ENCODE results near the gene BIRC3.

The BIRC3 gene

GRCh38 chr11:102331341-102331740, 14.1 kb downstream of the BIRC3 start:
- TF ChIP-seq FOXP2 (optimal IDR thresholded peaks at IDR 0.05; ENCODE audit: borderline replicate concordance, extremely low read depth, extremely low read length, insufficient read depth) (no peak), TAF1 (IDR thresholded peaks at IDR 0.05; ENCODE audit: borderline replicate concordance, insufficient read depth, low read length) (no peak), SIN3A (IDR thresholded peaks at IDR 0.05; ENCODE audit: borderline replicate concordance, insufficient read depth, low read length) (no peak), REST (IDR thresholded peaks at IDR 0.05; ENCODE audit: insufficient read depth in 1 of 2, low read depth in 2 of 2, low read length in 2 of 2) (no peak), POLR2AphosphoS5 (IDR thresholded peaks at IDR 0.05; ENCODE audit: low read depth, low read length) (no peak)

DNA sequence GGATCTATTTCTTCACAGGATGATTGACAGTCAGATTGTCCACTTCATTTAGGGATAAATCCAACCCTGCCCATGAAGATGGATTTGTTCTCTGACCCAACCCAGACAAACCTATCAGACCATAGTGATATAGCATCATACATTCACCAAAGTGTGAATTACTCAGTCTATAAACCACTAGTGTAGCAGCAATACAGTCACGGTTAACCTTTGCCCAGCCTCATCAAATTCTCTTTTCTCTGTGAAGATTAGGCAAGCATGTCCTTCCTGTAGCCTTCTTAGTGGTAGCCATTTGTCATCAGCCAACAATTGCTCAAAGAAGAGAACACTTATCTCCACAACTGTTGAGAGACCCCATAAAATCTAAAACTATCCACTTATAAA, 15.3 kb downstream of the BIRC3 start:
- TF ChIP-seq SIN3A (IDR thresholded peaks at IDR 0.05; ENCODE audit: borderline replicate concordance, insufficient read depth, low read length) (no peak), REST (IDR thresholded peaks at IDR 0.05; ENCODE audit: insufficient read depth in 1 of 2, low read depth in 2 of 2, low read length in 2 of 2) (no peak), TAF1 (IDR thresholded peaks at IDR 0.05; ENCODE audit: borderline replicate concordance, insufficient read depth, low read length) (no peak), POLR2AphosphoS5 (IDR thresholded peaks at IDR 0.05; ENCODE audit: low read depth, low read length) (no peak), FOXP2 (optimal IDR thresholded peaks at IDR 0.05; ENCODE audit: borderline replicate concordance, extremely low read depth, extremely low read length, insufficient read depth) (no peak)

DNA sequence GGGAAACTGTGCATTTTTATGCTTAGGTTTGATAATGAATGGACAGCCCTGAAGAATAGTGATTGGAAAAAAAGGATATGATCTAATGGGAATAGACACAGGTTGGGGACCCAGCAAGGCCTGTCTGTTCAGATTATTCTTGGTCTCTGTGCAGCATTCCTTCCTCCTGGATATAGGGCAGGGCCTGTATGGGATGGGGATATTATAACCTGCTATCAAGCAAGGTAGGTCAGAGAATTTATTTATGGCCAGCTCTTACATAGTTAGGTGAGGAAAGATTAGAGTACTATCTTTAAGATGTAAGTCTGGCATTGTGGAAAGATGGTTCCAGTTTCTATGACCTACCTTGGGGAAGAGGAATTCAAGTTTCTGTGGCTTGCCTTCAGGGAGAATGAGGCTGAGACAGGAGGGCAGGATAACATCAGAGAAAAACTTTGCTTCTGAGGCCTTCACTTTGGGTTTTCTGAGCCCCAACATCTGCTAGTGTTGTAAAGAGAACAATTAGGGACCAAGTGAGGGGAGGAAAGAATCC, 21.3 kb downstream of the BIRC3 start:
- TF ChIP-seq TAF1 (IDR thresholded peaks at IDR 0.05; ENCODE audit: borderline replicate concordance, insufficient read depth, low read length) (no peak), FOXP2 (optimal IDR thresholded peaks at IDR 0.05; ENCODE audit: borderline replicate concordance, extremely low read depth, extremely low read length, insufficient read depth) (no peak), REST (IDR thresholded peaks at IDR 0.05; ENCODE audit: insufficient read depth in 1 of 2, low read depth in 2 of 2, low read length in 2 of 2) (no peak), POLR2AphosphoS5 (IDR thresholded peaks at IDR 0.05; ENCODE audit: low read depth, low read length) (no peak), SIN3A (IDR thresholded peaks at IDR 0.05; ENCODE audit: borderline replicate concordance, insufficient read depth, low read length) (no peak)

DNA sequence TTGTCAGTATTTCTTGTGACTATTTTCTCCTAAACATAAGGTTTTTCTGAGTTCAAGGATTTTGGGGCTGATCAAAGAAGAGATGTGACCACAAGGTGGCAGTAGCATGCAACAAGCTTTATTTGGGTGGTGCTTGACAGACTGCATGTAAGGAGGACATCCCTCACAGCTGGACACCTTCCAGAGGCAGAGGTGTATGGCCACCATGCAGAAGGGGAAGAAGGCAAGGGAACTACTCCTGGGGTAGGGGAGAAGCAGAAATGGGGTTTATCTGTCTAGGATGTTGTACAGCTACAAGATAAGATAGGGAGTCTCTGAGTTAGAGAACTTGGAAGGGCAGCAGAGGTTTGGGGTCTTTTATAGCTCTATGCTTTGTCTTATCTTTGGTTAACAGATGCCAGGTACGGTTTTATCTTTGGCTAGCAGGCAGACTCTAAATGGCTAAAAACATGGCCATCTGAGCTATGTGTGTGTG, 24.6 kb downstream of the BIRC3 start:
- TF ChIP-seq SIN3A (IDR thresholded peaks at IDR 0.05; ENCODE audit: borderline replicate concordance, insufficient read depth, low read length) (no peak), REST (IDR thresholded peaks at IDR 0.05; ENCODE audit: insufficient read depth in 1 of 2, low read depth in 2 of 2, low read length in 2 of 2) (no peak), TAF1 (IDR thresholded peaks at IDR 0.05; ENCODE audit: borderline replicate concordance, insufficient read depth, low read length) (no peak), POLR2AphosphoS5 (IDR thresholded peaks at IDR 0.05; ENCODE audit: low read depth, low read length) (no peak), FOXP2 (optimal IDR thresholded peaks at IDR 0.05; ENCODE audit: borderline replicate concordance, extremely low read depth, extremely low read length, insufficient read depth) (no peak)

Data from PFSK-1 (cell line).